ENCODE data around the gene MAGI2. TPM values are rescaled to one million over a fixed set of nuclear protein-coding genes. Genes with fewer than 3 reads are reported as not detected.

MAGI2 gene
- total RNA-seq, 1 donor from 2014 or later, result 5.4 TPM

DNA sequence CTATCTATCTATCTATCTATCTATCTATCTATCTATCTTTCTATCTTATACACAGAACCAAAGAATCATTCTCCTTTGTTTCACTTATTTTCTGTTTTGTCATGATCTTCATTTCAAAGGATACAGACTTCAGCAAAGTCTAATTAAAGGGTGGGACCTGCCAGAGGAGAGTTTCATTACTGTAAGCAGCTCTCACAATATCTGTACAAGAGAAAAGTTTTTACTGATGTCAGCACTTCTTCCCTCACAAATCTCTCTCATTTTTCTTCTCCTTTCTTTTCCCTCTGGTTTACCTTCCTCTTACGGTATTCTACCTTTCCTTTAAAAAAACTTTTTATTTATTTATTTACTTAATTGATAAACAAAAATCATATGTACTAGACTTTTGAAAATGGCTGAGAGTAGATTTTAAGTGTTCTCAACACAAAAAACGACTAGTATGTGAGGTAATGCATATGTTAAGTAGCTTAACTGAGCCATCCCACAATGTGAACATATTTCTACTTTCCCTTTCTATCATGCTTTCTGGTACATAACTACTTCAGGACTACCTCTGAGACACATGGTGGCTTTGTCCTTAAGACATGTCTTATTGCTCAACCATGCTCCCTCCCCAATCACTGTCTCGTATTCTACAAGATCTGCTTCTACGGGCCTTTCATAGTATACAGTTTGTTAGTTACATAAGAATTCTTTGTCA, 955.6 kb downstream of the MAGI2 start:
- TF ChIP-seq CTCF (IDR thresholded peaks at IDR 0.05; ENCODE audit: insufficient read depth, low read depth, low read length), result no peak
- no peak for TF ChIP-seq EZH2 (IDR thresholded peaks at IDR 0.05; ENCODE audit: insufficient read depth, low read length)
- no peak overlapping the region for H3K4me3 Mint-ChIP-seq (ENCODE audit: unreplicated experiment)
- H3K36me3 Mint-ChIP-seq (ENCODE audit: low read depth, unreplicated experiment), result no peaks in the 10 kb centered on the region
- Histone ChIP-seq H2AFZ (ENCODE audit: low read depth, low read length) (no peak overlapping the region), H3K9ac (ENCODE audit: low read length) (no peak overlapping the region), H3K4me3 (ENCODE audit: insufficient read depth, low read depth, low read length) (no peak overlapping the region), H3K4me1 (ENCODE audit: insufficient read depth, low read length) (no peaks in the 10 kb centered on the region), H3K36me3 (ENCODE audit: insufficient read depth, low read length) (no peaks in the 10 kb centered on the region), H3K79me2 (ENCODE audit: insufficient read depth, low read length) (no peaks in the 10 kb centered on the region), H3K27ac (ENCODE audit: low read depth, low read length) (no peak overlapping the region), H3K4me2 (ENCODE audit: low read length) (no peak overlapping the region), H3K9me3 (ENCODE audit: insufficient read depth, low read depth, low read length) (no peaks in the 10 kb centered on the region), H3K27me3 (ENCODE audit: insufficient read depth, low read length) (no peaks in the 10 kb centered on the region), H4K20me1 (ENCODE audit: insufficient read depth, low read length) (no peaks in the 10 kb centered on the region)
- FAIRE-seq, result no peak
- peaks cover 13% of the 10 kb centered on the region for H3K4me1 Mint-ChIP-seq (ENCODE audit: low read depth, unreplicated experiment)
- H3K9me3 Mint-ChIP-seq (ENCODE audit: unreplicated experiment), result no peaks in the 10 kb centered on the region
- H3K27ac Mint-ChIP-seq (ENCODE audit: unreplicated experiment), result no peak overlapping the region
- DNase-seq (ENCODE audit: low read depth), result no peak
- H3K27me3 Mint-ChIP-seq (ENCODE audit: low read depth, unreplicated experiment), result no peaks in the 10 kb centered on the region

- TF ChIP-seq EZH2 (IDR thresholded peaks at IDR 0.05; ENCODE audit: insufficient read depth, low read length), result no peak
- no peak for TF ChIP-seq CTCF (IDR thresholded peaks at IDR 0.05; ENCODE audit: insufficient read depth, low read depth, low read length)
- Histone ChIP-seq H3K27me3 (ENCODE audit: insufficient read depth, low read length) (no peaks in the 10 kb centered on the region), H3K4me3 (ENCODE audit: insufficient read depth, low read depth, low read length) (no peak overlapping the region), H3K79me2 (ENCODE audit: insufficient read depth, low read length) (no peaks in the 10 kb centered on the region), H3K4me2 (ENCODE audit: low read length) (no peak overlapping the region), H3K4me1 (ENCODE audit: insufficient read depth, low read length) (no peaks in the 10 kb centered on the region), H3K36me3 (ENCODE audit: insufficient read depth, low read length) (no peaks in the 10 kb centered on the region), H2AFZ (ENCODE audit: low read depth, low read length) (no peak overlapping the region), H4K20me1 (ENCODE audit: insufficient read depth, low read length) (no peaks in the 10 kb centered on the region), H3K9me3 (ENCODE audit: insufficient read depth, low read depth, low read length) (no peaks in the 10 kb centered on the region), H3K27ac (ENCODE audit: low read depth, low read length) (no peak overlapping the region), H3K9ac (ENCODE audit: low read length) (no peak overlapping the region)
- H3K4me1 Mint-ChIP-seq (ENCODE audit: low read depth, unreplicated experiment), result peaks cover 13% of the 10 kb centered on the region
- H3K9me3 Mint-ChIP-seq (ENCODE audit: unreplicated experiment), result no peaks in the 10 kb centered on the region
- H3K27ac Mint-ChIP-seq (ENCODE audit: unreplicated experiment), result no peak overlapping the region
- H3K27me3 Mint-ChIP-seq (ENCODE audit: low read depth, unreplicated experiment), result no peaks in the 10 kb centered on the region
- DNase-seq (ENCODE audit: low read depth) (no peak), FAIRE-seq (no peak)
- H3K36me3 Mint-ChIP-seq (ENCODE audit: low read depth, unreplicated experiment), result no peaks in the 10 kb centered on the region
- H3K4me3 Mint-ChIP-seq (ENCODE audit: unreplicated experiment), result no peak overlapping the region
These were observed 957.3 kb downstream of the MAGI2 start for GRCh38 chr7:78496096-78496630.

GRCh38 chr7:78493401-78493800, 960.1 kb downstream of the MAGI2 start:
- FAIRE-seq (no peak), DNase-seq (ENCODE audit: low read depth) (no peak)
- H3K27me3 Mint-ChIP-seq (ENCODE audit: low read depth, unreplicated experiment), result no peaks in the 10 kb centered on the region

More at GRCh38 chr7:78493401-78493800, 960.1 kb downstream of the MAGI2 start:
- H3K4me3 ChIP-seq (ENCODE audit: insufficient read depth, low read depth, low read length), result no peak overlapping the region
- H3K36me3 Mint-ChIP-seq (ENCODE audit: low read depth, unreplicated experiment), result no peaks in the 10 kb centered on the region
- no peaks in the 10 kb centered on the region for H3K9me3 ChIP-seq (ENCODE audit: insufficient read depth, low read depth, low read length)
- no peak overlapping the region for H3K27ac ChIP-seq (ENCODE audit: low read depth, low read length)
- H3K36me3 ChIP-seq (ENCODE audit: insufficient read depth, low read length), result no peaks in the 10 kb centered on the region
- H3K4me1 Mint-ChIP-seq (ENCODE audit: low read depth, unreplicated experiment), result peaks cover 11% of the 10 kb centered on the region
- H4K20me1 ChIP-seq (ENCODE audit: insufficient read depth, low read length), result no peaks in the 10 kb centered on the region
- H3K9me3 Mint-ChIP-seq (ENCODE audit: unreplicated experiment), result no peaks in the 10 kb centered on the region
- no peaks in the 10 kb centered on the region for H3K27me3 ChIP-seq (ENCODE audit: insufficient read depth, low read length)
- H3K4me2 ChIP-seq (ENCODE audit: low read length), result no peak overlapping the region
- H3K4me1 ChIP-seq (ENCODE audit: insufficient read depth, low read length), result no peaks in the 10 kb centered on the region
- no peak overlapping the region for H2AFZ ChIP-seq (ENCODE audit: low read depth, low read length)
- H3K4me3 Mint-ChIP-seq (ENCODE audit: unreplicated experiment), result no peak overlapping the region
- H3K79me2 ChIP-seq (ENCODE audit: insufficient read depth, low read length), result no peaks in the 10 kb centered on the region
- no peak overlapping the region for H3K9ac ChIP-seq (ENCODE audit: low read length)
- H3K27ac Mint-ChIP-seq (ENCODE audit: unreplicated experiment), result no peak overlapping the region
- no peak for TF ChIP-seq EZH2 (IDR thresholded peaks at IDR 0.05; ENCODE audit: insufficient read depth, low read length)
- no peak for TF ChIP-seq CTCF (IDR thresholded peaks at IDR 0.05; ENCODE audit: insufficient read depth, low read depth, low read length)

All from astrocyte (in vitro differentiated cells and primary cell).